ENCODE data around the gene CAVIN2. TPM values are rescaled to one million over a fixed set of nuclear protein-coding genes. Genes with fewer than 3 reads are reported as not detected.

CAVIN2 gene
- total and polyA plus RNA-seq, 10 donors: 19.2 to 205 (median 142) TPM

DNA sequence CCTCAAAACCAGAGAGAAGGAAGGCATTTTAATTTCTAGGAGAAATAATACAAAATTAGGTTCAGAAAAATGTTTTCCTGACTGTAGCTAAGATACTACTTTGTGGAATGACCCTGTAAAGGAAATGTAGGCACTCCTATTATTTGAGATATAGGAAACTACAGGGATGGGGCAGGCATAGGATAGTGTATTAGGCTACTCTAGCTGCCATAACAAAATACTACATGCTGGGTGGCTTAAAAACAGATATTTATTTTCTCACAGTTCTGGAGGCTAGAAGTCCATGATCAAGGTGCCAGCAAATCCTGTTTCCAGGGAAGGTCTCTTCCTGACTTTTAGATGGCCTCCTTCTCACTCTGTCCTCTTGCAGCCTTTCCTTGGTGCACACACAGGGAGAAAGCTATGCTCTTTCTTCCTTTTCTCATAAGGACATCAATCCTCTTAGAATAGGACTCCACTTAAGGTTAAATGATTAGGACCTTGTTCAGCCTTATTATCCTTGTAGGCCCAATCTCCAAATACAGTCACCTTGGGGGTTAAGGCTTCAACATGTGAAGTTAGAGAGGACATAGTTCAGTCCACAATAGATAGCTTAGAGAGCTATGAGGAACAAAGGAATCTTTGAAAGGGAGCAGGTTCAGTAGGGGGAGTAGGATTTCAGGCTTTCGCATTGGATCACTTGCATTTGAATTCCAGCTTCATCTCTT is 14.0 kb upstream of the CAVIN2 start:
- DNase-seq: no peak
- TF ChIP-seq POLR2A (IDR thresholded peaks at IDR 0.05): no peak
- Histone ChIP-seq H3K36me3 (no peaks in the 10 kb centered on the region), H3K9me3 (no peaks in the 10 kb centered on the region), H3K4me1 (peaks cover 0 to 16% (median 11%) of the 10 kb centered on the region in 6 donors), H3K4me3 (no peak overlapping the region), H3K27ac (no peak overlapping the region), H3K27me3 (replicated peaks in 1 of 7) (no peaks in the 10 kb centered on the region)
- 92 to 100% (median 96%) methylated on average over 1 of the region's 1 CpG for WGBS, 5 donors
- intact Hi-C loops (cut with DNase I; ENCODE audit: low total_unique reads): no loop called here

DNA sequence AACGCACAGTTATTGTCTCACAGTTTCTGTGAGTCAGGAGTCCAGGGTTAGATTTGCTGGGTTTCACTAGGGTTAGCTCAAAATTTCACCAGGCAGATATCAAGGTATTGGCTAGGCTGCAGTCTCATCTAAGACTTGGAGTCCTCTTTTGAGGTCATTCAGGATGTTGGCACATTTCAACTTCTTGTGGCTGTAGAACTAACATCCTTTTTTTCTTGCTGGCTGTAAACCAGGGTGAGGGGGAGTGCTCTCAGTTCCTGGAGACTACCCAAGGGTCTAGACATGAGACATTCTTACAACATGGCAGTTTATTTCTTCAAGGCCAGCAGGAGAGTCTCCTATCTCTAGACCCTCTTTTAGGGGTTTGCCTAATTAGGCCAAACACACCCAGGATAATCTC is 12.8 kb upstream of the CAVIN2 start:
- Histone ChIP-seq H3K27ac (no peak overlapping the region), H3K9me3 (no peaks in the 10 kb centered on the region), H3K27me3 (replicated peaks in 1 of 7) (no peaks in the 10 kb centered on the region), H3K4me1 (peaks cover 0 to 9% (median 1%) of the 10 kb centered on the region in 6 donors), H3K4me3 (no peak overlapping the region), H3K36me3 (no peaks in the 10 kb centered on the region)
- intact Hi-C loops (cut with DNase I; ENCODE audit: low total_unique reads): no loop called here
- no peak for DNase-seq
- TF ChIP-seq POLR2AphosphoS5 (IDR thresholded peaks at IDR 0.05) (no peak), POLR2A (IDR thresholded peaks at IDR 0.05) (no peak)
- TF ChIP-seq, protein P1, sequence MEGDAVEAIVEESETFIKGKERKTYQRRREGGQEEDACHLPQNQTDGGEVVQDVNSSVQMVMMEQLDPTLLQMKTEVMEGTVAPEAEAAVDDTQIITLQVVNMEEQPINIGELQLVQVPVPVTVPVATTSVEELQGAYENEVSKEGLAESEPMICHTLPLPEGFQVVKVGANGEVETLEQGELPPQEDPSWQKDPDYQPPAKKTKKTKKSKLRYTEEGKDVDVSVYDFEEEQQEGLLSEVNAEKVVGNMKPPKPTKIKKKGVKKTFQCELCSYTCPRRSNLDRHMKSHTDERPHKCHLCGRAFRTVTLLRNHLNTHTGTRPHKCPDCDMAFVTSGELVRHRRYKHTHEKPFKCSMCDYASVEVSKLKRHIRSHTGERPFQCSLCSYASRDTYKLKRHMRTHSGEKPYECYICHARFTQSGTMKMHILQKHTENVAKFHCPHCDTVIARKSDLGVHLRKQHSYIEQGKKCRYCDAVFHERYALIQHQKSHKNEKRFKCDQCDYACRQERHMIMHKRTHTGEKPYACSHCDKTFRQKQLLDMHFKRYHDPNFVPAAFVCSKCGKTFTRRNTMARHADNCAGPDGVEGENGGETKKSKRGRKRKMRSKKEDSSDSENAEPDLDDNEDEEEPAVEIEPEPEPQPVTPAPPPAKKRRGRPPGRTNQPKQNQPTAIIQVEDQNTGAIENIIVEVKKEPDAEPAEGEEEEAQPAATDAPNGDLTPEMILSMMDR (IDR thresholded peaks at IDR 0.05 in 8 of 11, conservative IDR thresholded peaks at IDR 0.05 in 3 of 11): no peak
- WGBS, 5 donors: 90 to 100% (median 95%) methylated on average over 1 of the region's 1 CpG

DNA sequence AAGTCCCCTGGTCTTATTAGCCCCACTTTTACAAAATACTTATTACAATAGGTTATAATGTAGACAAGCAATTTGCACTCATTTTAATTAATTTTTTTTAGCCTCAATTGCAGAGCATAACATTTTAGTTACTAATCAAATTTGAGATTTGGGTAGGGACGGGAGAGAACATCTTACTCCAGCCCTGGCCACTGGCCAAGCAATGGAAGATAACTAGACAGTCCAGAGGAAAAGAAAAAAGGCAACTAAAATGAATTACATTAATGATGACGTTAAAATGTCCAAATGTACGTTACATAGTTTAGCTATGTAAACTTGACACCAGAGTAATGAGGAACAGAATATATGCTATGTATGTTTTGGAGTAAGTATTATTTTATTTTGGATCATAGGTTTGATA is 11.0 kb upstream of the CAVIN2 start:
- H3K4me3 ChIP-seq: no peak overlapping the region
- no peaks in the 10 kb centered on the region for H3K27me3 ChIP-seq (replicated peaks in 1 of 7)
- TF ChIP-seq POLR2A (IDR thresholded peaks at IDR 0.05) (no peak), POLR2AphosphoS5 (IDR thresholded peaks at IDR 0.05) (no peak)
- TF ChIP-seq, protein P1 (IDR thresholded peaks at IDR 0.05 in 8 of 11, conservative IDR thresholded peaks at IDR 0.05 in 3 of 11): no peak
- peaks cover 0 to 15% (median 2%) of the 10 kb centered on the region in 6 donors for H3K4me1 ChIP-seq
- H3K9me3 ChIP-seq: no peaks in the 10 kb centered on the region
- no peak for DNase-seq
- H3K36me3 ChIP-seq: no peaks in the 10 kb centered on the region
- intact Hi-C loops (cut with DNase I; ENCODE audit: low total_unique reads): no loop called here
- no peak overlapping the region for H3K27ac ChIP-seq
- WGBS, 5 donors: 82 to 93% (median 90%) methylated on average over 3 of the region's 3 CpGs

DNA sequence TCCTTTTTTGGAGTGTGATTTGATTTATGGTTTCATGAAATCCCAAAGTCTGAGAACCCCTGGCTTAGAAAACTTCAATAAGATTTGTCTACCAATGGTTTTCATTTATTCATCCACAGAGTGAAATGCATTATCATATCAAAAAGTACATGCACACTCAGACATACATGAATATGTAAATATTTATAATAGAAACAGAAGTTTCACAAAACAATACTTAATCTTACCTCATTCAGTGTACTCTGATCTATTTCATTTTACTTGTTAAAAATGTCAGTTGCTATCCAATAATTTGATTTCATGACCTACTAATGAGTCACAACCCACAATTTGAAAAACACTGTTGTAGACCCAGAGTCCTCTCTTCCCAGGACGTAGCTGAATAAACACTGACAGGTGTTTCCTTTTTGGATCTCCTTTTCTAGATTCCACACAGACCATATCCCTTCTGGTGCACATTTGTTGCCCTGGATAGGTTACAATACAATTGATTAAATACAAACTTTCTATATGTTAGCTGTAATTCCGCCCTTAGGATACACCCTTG is 10.4 kb upstream of the CAVIN2 start:
- H3K36me3 ChIP-seq: no peaks in the 10 kb centered on the region
- H3K4me1 ChIP-seq: peaks cover 0 to 17% (median 2%) of the 10 kb centered on the region in 6 donors
- H3K9me3 ChIP-seq: no peaks in the 10 kb centered on the region
- TF ChIP-seq, protein P1 (IDR thresholded peaks at IDR 0.05 in 8 of 11, conservative IDR thresholded peaks at IDR 0.05 in 3 of 11): no peak
- intact Hi-C loops (cut with DNase I; ENCODE audit: low total_unique reads): no loop called here
- DNase-seq: no peak
- no peak overlapping the region for H3K4me3 ChIP-seq
- WGBS, 5 donors: 54 to 65% (median 59%) methylated on average over 2 of the region's 2 CpGs
- no peaks in the 10 kb centered on the region for H3K27me3 ChIP-seq (replicated peaks in 1 of 7)
- no peak overlapping the region for H3K27ac ChIP-seq

All from spleen (tissue), 11 donors.